ENCODE data around the gene PI16. TPM values are rescaled to one million over a fixed set of nuclear protein-coding genes. Genes with fewer than 3 reads are reported as not detected.
"Not testable (repeated sequence)": the region's sequence is repeated elsewhere in the genome, so short reads cannot be mapped to it uniquely, and the experiment has no call there.

The PI16 gene
- total and polyA plus RNA-seq, 2 donors (not counting 1 experiment from before 2014, with no cell fraction given), result 1.4 to 7.4 TPM

DNA sequence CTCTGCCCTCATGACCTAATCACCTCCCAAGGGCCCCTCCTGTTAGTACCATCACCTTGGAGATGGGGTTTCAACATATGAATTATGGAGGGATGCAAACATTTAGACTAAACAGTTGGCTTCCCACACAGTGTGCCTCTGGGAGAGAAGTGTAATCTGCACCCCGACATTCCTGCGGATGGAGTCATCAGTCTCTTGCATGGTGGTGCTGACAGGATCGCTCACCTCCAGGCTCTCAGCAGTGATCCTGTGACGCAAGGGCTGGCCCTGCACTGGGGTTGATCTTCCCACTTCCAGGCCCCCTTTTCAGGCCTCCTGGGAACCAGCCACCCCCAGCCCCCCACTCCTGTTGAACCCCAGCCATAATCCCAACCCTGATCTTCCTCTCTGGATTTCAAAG is 16.0 kb upstream of the PI16 start:
- Histone ChIP-seq H3K27ac (ENCODE audit: low read length in 2 of 2) (no peak overlapping the region), H3K4me2 (replicated peaks; ENCODE audit: low read depth, low read length, poor library complexity, severe bottlenecking) (no peak overlapping the region), H3K9me3 (ENCODE audit: control extremely low read depth in 1 of 3, control insufficient read depth in 2 of 3, insufficient read depth in 1 of 3, low read length in 2 of 3) (no peaks in the 10 kb centered on the region), H3K79me2 (ENCODE audit: control insufficient read depth, insufficient read depth, low read length) (no peaks in the 10 kb centered on the region), H3K27me3 (replicated peaks in 1 of 4; ENCODE audit: control extremely low read depth in 1 of 4, control insufficient read depth in 3 of 4, insufficient read depth in 4 of 4, low read length in 3 of 4) (peaks cover 0 to 8% (median 0%) of the 10 kb centered on the region in 4 experiments), H2AFZ (ENCODE audit: insufficient read depth, low read depth, low read length, poor library complexity, severe bottlenecking) (no peak overlapping the region), H3K36me3 (replicated peaks in 1 of 2; ENCODE audit: control extremely low read depth in 1 of 2, control insufficient read depth in 1 of 2, extremely low read depth in 1 of 2, insufficient read depth in 2 of 2, low read length in 1 of 2) (no peaks in the 10 kb centered on the region), H3K4me3 (ENCODE audit: control extremely low read depth in 1 of 5, extremely low read depth in 1 of 5, insufficient read depth in 1 of 5, low read depth in 2 of 5, low read length in 4 of 5) (no peak overlapping the region), H3K4me1 (ENCODE audit: control insufficient read depth in 2 of 2, insufficient read depth in 2 of 2, low read length in 2 of 2) (no peaks in the 10 kb centered on the region), H3K9ac (ENCODE audit: low read length) (no peak overlapping the region), H4K20me1 (ENCODE audit: control insufficient read depth, insufficient read depth, low read length, poor library complexity, severe bottlenecking) (no peaks in the 10 kb centered on the region)
- 100% methylated on average over 4 of the region's 4 CpGs for WGBS (ENCODE audit: insufficient coverage)
- no peak overlapping the region for H3K4me3 Mint-ChIP-seq
- H3K4me1 Mint-ChIP-seq, result peaks cover 4% of the 10 kb centered on the region
- no peak for ATAC-seq (ENCODE audit: low read depth)
- ChIA-PET POLR2A (no interaction called here), CTCF (no interaction called here)
- no peak for DNase-seq
- H3K9me3 Mint-ChIP-seq (ENCODE audit: insufficient read depth), result no peaks in the 10 kb centered on the region
- intact Hi-C loops (cut with micrococcal nuclease), result no loop called here
- no peak overlapping the region for H3K27ac Mint-ChIP-seq
- TF ChIP-seq, protein P1, sequence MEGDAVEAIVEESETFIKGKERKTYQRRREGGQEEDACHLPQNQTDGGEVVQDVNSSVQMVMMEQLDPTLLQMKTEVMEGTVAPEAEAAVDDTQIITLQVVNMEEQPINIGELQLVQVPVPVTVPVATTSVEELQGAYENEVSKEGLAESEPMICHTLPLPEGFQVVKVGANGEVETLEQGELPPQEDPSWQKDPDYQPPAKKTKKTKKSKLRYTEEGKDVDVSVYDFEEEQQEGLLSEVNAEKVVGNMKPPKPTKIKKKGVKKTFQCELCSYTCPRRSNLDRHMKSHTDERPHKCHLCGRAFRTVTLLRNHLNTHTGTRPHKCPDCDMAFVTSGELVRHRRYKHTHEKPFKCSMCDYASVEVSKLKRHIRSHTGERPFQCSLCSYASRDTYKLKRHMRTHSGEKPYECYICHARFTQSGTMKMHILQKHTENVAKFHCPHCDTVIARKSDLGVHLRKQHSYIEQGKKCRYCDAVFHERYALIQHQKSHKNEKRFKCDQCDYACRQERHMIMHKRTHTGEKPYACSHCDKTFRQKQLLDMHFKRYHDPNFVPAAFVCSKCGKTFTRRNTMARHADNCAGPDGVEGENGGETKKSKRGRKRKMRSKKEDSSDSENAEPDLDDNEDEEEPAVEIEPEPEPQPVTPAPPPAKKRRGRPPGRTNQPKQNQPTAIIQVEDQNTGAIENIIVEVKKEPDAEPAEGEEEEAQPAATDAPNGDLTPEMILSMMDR (IDR thresholded peaks at IDR 0.05), result no peak
- TF ChIP-seq EZH2 (IDR thresholded peaks at IDR 0.05; ENCODE audit: borderline replicate concordance, insufficient read depth, low read depth, low read length, poor library complexity, severe bottlenecking), result no peak
- H3K27me3 Mint-ChIP-seq, result peaks cover 5% of the 10 kb centered on the region

DNA sequence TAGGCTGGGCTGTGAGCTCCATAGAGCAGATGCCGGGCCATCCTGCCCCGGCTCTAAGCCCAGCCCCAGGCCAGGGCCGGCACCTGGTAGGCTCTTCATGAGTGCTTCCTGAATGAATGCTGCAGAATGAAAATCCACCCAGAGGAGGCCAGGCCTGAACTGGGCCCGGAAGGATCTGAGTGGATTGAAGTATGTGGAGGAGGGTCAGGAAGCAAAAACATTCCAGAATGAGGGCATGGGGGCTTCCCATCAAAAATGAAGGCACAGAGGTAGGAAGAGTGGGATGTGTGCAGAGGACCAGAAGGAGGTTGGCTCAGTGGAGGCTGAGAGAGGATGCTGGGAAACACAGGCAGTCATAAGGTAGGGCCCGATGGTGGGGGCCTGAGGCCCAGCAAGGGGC is 15.5 kb upstream of the PI16 start:
- POLR2A ChIA-PET; H3K4me1 Mint-ChIP-seq; H3K9me3 Mint-ChIP-seq (ENCODE audit: insufficient read depth); H4K20me1 ChIP-seq (ENCODE audit: control insufficient read depth, insufficient read depth, low read length, poor library complexity, severe bottlenecking); CTCF ChIA-PET; H2AFZ ChIP-seq (ENCODE audit: insufficient read depth, low read depth, low read length, poor library complexity, severe bottlenecking); H3K4me3 ChIP-seq (ENCODE audit: control extremely low read depth in 1 of 5, extremely low read depth in 1 of 5, insufficient read depth in 1 of 5, low read depth in 2 of 5, low read length in 4 of 5); H3K9ac ChIP-seq (ENCODE audit: low read length); H3K27me3 Mint-ChIP-seq; intact Hi-C loops (cut with micrococcal nuclease); H3K4me3 Mint-ChIP-seq; ATAC-seq (ENCODE audit: low read depth); H3K9me3 ChIP-seq (ENCODE audit: control extremely low read depth in 1 of 3, control insufficient read depth in 2 of 3, insufficient read depth in 1 of 3, low read length in 2 of 3); H3K36me3 ChIP-seq (replicated peaks in 1 of 2; ENCODE audit: control extremely low read depth in 1 of 2, control insufficient read depth in 1 of 2, extremely low read depth in 1 of 2, insufficient read depth in 2 of 2, low read length in 1 of 2); H3K79me2 ChIP-seq (ENCODE audit: control insufficient read depth, insufficient read depth, low read length); DNase-seq; H3K27ac ChIP-seq (ENCODE audit: low read length in 2 of 2); H3K27ac Mint-ChIP-seq; H3K27me3 ChIP-seq (replicated peaks in 1 of 4; ENCODE audit: control extremely low read depth in 1 of 4, control insufficient read depth in 3 of 4, insufficient read depth in 4 of 4, low read length in 3 of 4); H3K4me2 ChIP-seq (replicated peaks; ENCODE audit: low read depth, low read length, poor library complexity, severe bottlenecking); H3K4me1 ChIP-seq (ENCODE audit: control insufficient read depth in 2 of 2, insufficient read depth in 2 of 2, low read length in 2 of 2): not testable (repeated sequence)
- WGBS (ENCODE audit: insufficient coverage), result 100% methylated on average over 5 of the region's 5 CpGs

Measured in B cell (primary cell).